Aortic smooth muscle cell (primary cell): Measurements from ENCODE around the gene ZNF534. TPM values are rescaled to one million over a fixed set of nuclear protein-coding genes. Genes with fewer than 3 reads are reported as not detected.

Experiments used
- total RNA-seq: library from RNA; depleted of rRNA; stranded (reverse); fragments of >200 nt; gene quantifications from 2 replicates; pipeline ENCODE4 v1.2.3, GENCODE V29; 2014

Gene ZNF534
- total RNA-seq, result 0.25 TPM in 1 of 2 replicates, not detected in the other

GRCh38 chr19:52428937-52429336 is at the start of gene ZNF534:
Gene ZNF534 (plus strand): TSS chr19:52429148. CDS start chr19:52431475, 2,327 bp downstream.

GRCh38 chr19:52397310-52398080 is 31.5 kb upstream of the ZNF534 start, which contains the start of gene ZNF528:
Gene ZNF528 (plus strand): TSS chr19:52397849. CDS start chr19:52402014, 4,165 bp downstream.

GRCh38 chr19:52453324-52454094 is 24.6 kb downstream of the ZNF534 start, which contains the start of gene ZNF578:
Gene ZNF578 (plus strand): TSS chr19:52453553. CDS start chr19:52501846, 48,293 bp downstream.

Other genes starting within 250 kb of the ZNF534 start
- gene PPP2R1A, start 239.1 kb upstream of the ZNF534 start, total RNA-seq, result 113 and 167 TPM in 2 replicates
- gene ZNF766, start 159.6 kb upstream of the ZNF534 start, total RNA-seq, result 13.3 and 14.2 TPM in 2 replicates
- 6.2 and 7.8 TPM in 2 replicates for gene ZNF480, start 132.0 kb upstream of the ZNF534 start, total RNA-seq
- 1.8 and 2.4 TPM in 2 replicates for gene ZNF610, start 92.9 kb upstream of the ZNF534 start, total RNA-seq
- gene ZNF880, start 59.2 kb upstream of the ZNF534 start, total RNA-seq, result 31.3 and 50.7 TPM in 2 replicates
- gene ZNF528, start 31.3 kb upstream of the ZNF534 start, total RNA-seq, result 24.9 and 30.3 TPM in 2 replicates
- 5.9 and 6.2 TPM in 2 replicates for gene ZNF578, start 24.4 kb downstream of the ZNF534 start, total RNA-seq
- 17.6 and 19.2 TPM in 2 replicates for gene ZNF808, start 98.5 kb downstream of the ZNF534 start, total RNA-seq
- gene ZNF701, start 141.1 kb downstream of the ZNF534 start, total RNA-seq, result 11.8 and 12.7 TPM in 2 replicates
- gene ZNF83, start 209.2 kb downstream of the ZNF534 start, total RNA-seq, result 68.5 and 70.8 TPM in 2 replicates